ENCODE data around the gene ABL1. TPM values are rescaled to one million over a fixed set of nuclear protein-coding genes. Genes with fewer than 3 reads are reported as not detected.

The ABL1 gene
- total RNA-seq, 2 donors from 2014 or later, result 40.8 to 55.4 TPM

DNA sequence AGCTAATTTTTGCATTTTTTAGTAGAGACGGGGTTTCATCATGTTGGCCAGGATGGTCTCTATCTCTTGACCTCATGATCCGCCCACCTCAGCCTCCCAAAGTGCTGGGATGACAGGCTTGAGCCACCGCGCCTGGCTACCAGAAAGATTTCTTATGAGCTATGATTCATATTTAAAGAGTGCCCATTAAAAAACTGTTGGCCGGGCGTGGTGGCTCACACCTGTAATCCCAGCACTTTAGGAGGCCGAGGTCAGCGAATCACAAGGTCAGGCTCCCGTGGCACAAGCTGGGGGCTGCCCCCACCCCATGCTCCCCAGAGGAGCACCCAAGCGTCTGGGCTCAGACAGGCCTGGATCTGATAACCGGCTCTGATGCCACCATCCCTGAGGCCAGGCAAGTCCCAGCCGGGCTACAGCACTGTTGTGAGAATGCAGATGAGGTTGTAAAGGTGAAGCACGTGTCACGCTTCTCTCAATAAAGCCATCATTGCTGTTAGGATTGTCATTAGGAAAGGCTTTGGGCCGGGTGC lies 47.7 kb downstream of the ABL1 start:
- DNase-seq (no peak), ATAC-seq (no peak)
- intact Hi-C loops (cut with DNase I), result no loop called here

DNA sequence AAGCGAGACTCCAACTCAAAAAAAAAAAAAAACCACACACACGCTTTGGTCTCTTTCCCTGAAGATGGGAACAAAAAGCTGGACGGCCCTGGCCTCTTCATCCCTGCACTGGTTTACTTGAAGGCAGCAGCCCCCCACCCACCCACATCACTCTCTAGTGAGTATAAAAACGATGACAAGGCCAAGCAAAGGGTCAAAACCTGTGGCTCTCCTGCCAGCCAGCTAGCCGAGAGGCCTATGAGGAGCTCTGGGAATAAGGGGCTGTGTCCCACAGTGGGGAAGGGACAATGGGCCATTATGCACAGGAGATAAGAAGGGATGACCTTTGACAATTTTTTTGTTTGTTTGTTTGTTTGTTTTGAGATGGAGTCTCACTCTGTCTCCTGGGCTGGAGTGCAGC lies 48.4 kb downstream of the ABL1 start:
- intact Hi-C loops (cut with DNase I), result no loop called here
- ATAC-seq (no peak), DNase-seq (no peak)

DNA sequence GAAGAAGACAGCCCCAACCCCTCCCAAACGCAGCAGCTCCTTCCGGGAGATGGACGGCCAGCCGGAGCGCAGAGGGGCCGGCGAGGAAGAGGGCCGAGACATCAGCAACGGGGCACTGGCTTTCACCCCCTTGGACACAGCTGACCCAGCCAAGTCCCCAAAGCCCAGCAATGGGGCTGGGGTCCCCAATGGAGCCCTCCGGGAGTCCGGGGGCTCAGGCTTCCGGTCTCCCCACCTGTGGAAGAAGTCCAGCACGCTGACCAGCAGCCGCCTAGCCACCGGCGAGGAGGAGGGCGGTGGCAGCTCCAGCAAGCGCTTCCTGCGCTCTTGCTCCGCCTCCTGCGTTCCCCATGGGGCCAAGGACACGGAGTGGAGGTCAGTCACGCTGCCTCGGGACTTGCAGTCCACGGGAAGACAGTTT lies 49.1 kb downstream of the ABL1 start:
- DNase-seq, result no peak
- intact Hi-C loops (cut with DNase I), result no loop called here
- no peak for ATAC-seq

DNA sequence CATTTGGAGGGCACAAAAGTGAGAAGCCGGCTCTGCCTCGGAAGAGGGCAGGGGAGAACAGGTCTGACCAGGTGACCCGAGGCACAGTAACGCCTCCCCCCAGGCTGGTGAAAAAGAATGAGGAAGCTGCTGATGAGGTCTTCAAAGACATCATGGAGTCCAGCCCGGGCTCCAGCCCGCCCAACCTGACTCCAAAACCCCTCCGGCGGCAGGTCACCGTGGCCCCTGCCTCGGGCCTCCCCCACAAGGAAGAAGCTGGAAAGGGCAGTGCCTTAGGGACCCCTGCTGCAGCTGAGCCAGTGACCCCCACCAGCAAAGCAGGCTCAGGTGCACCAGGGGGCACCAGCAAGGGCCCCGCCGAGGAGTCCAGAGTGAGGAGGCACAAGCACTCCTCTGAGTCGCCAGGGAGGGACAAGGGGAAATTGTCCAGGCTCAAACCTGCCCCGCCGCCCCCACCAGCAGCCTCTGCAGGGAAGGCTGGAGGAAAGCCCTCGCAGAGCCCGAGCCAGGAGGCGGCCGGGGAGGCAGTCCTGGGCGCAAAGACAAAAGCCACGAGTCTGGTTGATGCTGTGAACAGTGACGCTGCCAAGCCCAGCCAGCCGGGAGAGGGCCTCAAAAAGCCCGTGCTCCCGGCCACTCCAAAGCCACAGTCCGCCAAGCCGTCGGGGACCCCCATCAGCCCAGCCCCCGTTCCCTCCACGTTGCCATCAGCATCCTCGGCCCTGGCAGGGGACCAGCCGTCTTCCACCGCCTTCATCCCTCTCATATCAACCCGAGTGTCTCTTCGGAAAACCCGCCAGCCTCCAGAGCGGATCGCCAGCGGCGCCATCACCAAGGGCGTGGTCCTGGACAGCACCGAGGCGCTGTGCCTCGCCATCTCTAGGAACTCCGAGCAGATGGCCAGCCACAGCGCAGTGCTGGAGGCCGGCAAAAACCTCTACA lies 49.8 kb downstream of the ABL1 start:
- intact Hi-C loops (cut with DNase I), result no loop called here
- no peak for DNase-seq
- ATAC-seq, result peak in 1 of 2 donors; percentile 4

DNA sequence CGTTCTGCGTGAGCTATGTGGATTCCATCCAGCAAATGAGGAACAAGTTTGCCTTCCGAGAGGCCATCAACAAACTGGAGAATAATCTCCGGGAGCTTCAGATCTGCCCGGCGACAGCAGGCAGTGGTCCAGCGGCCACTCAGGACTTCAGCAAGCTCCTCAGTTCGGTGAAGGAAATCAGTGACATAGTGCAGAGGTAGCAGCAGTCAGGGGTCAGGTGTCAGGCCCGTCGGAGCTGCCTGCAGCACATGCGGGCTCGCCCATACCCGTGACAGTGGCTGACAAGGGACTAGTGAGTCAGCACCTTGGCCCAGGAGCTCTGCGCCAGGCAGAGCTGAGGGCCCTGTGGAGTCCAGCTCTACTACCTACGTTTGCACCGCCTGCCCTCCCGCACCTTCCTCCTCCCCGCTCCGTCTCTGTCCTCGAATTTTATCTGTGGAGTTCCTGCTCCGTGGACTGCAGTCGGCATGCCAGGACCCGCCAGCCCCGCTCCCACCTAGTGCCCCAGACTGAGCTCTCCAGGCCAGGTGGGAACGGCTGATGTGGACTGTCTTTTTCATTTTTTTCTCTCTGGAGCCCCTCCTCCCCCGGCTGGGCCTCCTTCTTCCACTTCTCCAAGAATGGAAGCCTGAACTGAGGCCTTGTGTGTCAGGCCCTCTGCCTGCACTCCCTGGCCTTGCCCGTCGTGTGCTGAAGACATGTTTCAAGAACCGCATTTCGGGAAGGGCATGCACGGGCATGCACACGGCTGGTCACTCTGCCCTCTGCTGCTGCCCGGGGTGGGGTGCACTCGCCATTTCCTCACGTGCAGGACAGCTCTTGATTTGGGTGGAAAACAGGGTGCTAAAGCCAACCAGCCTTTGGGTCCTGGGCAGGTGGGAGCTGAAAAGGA lies 50.7 kb downstream of the ABL1 start:
- ATAC-seq, result peak in 1 of 2 donors; percentile 35
- intact Hi-C loops (cut with DNase I), result no loop called here
- no peak for DNase-seq

DNA sequence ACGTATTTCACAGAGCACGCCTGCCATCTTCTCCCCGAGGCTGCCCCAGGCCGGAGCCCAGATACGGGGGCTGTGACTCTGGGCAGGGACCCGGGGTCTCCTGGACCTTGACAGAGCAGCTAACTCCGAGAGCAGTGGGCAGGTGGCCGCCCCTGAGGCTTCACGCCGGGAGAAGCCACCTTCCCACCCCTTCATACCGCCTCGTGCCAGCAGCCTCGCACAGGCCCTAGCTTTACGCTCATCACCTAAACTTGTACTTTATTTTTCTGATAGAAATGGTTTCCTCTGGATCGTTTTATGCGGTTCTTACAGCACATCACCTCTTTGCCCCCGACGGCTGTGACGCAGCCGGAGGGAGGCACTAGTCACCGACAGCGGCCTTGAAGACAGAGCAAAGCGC lies 51.9 kb downstream of the ABL1 start:
- ATAC-seq (no peak), DNase-seq (no peak)
- intact Hi-C loops (cut with DNase I), result no loop called here

DNA sequence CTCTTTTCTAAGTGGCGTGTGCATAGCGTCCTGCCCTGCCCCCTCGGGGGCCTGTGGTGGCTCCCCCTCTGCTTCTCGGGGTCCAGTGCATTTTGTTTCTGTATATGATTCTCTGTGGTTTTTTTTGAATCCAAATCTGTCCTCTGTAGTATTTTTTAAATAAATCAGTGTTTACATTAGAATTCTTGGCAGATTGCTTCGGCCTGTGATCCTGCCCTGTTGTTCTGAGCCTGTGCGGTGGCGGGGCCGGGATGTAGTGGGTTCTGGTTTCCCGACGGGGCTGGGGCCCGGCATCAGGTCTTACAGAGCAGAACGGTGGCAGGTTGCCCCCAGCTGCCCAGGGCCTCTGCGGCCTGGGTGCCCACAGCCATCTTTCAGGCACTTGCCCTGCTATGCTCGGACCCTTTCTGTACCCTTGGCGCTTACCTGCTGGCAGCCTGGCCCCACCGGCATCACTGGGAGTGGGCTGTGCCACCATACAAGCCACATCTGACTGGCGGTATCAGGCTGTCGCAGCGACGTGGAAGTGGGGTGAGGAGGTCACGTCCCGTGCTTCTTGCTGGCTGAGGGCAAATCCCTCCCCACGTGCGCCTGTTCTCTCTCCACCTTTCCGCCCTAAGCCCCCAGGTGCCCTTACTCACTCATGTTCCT lies 52.6 kb downstream of the ABL1 start:
- intact Hi-C loops (cut with DNase I), result no loop called here
- DNase-seq (no peak), ATAC-seq (no peak)

DNA sequence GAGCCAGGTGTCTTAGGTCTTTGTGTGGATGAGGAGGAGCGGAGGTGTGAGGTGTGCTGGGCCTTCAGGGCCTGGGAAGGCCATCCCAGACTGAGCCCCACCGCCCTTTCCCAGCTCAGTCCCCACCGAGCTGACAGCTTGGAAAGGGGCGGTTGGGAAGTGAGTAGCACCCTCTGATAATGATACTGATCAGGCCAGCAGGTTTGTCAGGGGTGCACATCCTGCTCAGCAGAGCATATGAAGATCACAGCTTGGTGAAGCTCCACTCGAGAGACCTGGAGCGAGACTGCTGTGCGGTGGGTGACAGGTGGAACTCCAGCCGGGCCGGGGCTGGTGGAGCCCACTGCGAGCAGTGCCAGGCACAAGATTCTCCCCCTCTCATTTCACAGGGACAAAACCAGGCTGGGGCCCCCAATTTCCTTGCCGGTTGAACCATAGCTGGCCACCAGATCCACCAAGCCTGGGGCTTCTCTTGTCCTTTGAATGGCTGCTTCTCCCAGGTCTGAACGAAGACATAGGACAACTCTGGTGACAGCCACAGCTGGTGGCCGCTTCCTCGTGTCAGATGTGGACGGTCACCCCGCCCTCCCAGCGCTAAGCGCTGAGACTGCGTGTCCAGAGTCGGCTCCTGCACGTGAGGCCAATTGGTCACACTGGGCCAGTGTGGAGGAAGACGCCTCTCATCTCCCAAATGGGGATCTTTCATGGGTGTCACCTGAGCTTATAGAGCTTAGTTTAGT lies 53.3 kb downstream of the ABL1 start:
- no peak for DNase-seq
- no peak for ATAC-seq
- intact Hi-C loops (cut with DNase I), result no loop called here

DNA sequence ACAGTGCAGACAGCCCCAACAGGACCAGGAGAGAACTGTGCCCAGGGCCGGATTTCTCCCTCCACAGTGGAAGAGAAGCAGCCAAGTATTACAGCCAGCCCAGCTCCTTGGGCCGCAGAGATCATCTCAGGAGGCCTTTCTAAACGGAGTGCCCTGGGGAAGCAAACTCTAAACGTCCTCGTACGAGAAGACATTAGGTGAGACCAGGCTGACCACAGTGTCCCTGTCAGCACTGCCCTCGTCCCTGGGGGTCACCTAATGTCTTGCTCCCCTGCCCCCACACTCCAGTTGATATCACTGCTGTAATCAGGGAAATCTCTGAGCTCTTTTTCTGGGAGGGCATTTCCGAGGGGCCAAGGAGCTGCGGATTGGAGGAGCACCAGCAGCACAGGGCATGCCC lies 55.1 kb downstream of the ABL1 start:
- intact Hi-C loops (cut with DNase I), result no loop called here
- no peak for ATAC-seq
- no peak for DNase-seq

DNA sequence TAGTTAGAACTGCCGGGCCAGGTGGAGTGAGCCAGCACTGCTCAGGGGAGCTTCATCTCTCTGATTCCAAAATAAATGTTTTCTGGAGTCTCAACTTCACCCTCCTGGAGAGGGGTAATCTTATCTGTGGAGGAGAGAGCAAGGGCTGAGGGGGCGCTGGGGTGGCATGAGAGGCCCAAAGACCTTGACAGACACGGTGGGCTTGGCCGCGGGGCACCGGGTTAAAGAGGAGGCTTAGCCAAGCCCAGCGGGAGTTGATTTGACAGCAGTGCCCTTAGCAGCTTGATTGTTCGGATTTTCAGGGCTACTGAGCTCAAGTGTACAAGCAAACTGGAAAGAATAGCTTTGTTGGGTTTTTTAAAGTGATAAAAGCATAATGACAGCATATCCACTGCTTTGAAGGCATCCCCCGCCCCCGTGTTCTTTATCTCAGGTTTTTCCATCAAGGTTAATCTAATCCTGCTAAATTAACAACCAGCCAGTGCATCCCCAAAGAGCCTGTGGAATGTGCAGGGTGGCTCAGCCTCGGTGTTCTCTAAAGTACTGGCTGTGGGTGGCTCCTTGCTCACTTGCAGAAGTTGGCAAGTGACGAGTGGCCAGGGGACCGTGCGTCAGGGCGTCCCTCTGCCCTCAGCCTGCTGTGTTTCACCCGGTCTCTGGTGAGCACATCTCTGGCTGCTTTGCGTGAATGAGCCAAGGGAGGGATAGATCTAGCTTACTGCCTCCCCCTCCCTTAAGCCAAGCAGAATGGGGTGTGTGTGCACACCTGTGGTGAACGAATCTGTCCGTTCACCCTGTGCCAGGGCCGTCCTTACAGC lies 56.0 kb downstream of the ABL1 start:
- DNase-seq (no peak), ATAC-seq (no peak)
- intact Hi-C loops (cut with DNase I), result no loop called here

DNA sequence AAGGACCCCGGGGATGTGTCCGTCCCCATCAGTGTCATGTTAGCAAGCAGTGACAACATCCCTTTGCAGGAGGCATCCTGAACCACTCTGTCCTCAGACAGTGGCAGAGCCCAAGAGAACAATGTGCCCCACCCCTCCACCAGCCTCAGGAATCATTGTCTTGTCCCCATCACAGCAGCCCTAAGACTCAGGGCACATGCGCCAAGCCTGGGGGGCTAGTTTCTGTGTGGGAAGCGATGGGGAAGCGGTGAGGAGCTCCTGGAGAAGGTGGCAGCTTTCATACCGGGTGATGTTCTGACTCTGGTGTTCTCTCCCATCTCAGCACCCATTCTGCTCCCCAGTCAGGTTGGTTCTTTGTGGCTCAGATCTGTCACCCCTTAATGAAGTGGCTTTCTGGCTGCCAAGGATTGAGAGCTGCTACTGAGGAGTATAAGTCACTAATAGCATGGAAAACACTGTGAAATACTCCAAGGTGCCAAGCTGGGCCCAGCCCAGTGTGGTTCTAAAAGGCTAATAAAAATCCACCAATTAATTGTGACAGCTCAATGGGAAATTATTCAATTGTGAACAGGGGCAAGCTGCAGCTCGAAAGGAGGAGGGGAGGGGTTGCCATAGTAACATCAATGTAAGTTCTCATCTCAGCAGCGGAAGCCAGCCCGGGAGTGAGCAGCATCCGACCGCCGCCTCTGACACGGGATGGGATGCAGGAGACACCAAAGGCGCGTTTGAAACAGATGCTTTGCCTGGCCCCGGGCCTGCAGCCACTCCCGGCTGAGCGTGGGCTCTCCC lies 56.8 kb downstream of the ABL1 start:
- no peak for ATAC-seq

DNA sequence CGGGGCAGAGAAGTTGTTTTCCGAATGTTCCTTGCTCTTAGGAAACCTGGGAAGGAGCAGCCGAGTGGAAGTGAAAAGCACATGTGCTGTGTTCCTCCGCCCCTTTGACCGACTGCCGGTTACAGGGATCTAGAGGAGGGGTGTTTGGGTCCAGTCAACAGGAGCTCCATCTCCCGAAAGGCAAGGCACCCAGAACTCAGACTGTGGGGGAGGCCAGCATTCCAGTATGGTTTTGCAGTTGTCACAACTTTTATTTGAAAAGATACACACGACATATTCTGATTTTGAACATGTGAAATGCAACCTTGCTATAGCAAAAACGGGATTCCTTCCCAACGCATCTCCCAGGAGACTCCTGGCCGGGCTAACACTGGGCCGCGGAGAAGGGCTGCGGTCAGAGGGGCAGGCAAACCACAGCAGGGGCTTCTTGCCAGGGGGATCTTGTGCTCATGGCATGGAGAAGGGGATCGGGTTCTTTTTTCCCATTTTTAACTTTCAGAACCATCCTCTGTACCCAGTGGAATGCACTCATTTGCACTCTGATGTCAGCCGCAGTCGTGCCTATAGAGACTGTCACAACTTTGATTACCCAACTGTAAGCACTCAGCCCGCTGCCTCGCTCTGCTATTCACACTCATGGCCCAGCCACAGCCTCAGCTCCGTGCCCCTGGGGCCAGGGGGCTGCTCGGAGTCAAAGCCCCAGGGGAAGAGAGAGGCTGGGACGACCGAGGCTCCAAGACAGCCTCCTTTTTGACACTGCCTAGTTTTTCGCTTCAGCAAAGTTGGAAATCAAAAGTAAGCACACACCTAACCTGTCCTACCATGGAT lies 57.6 kb downstream of the ABL1 start:
- no peak for DNase-seq
- intact Hi-C loops (cut with DNase I), result no loop called here
- ATAC-seq, result no peak

More for the DNA sequence above, 56.8 kb downstream of the ABL1 start:
- intact Hi-C loops (cut with DNase I), result no loop called here
- DNase-seq, result no peak

DNA sequence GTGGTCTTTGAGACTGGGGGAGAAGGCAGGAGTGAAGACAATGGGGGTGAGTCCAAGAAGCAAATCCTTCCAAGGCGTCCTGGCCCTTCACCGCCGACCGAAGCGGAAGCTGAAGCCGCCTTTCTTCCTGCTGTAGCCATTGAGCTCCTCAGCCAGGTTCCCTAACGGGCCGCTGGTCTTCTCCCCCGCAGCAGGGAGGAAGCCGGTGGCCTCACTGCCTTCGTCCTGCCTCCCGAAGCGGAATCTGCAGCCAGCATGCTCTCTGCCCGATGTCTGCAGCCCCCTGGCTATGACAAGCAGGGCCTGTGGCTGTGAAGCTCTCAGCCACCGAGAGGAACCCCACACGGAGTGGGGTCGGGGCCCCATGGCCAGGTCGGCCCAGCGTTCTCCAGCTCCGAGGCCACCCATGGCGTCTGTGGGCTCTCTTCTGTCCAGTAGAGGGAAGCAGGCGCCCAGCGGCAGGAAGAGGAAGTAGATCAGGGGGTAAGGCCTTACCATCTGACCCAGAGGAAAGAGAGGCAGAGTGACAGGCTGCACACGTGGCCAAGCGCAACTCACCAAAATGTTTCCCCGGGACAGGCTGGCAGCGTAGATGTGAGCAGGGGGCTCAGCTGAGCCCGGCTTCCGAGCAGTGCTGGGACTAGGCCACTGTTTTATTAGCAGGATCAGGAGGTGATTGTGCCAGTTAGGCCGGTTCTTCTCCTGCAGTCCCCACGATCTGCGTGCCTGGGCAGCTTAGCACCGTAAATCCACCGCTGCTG lies 58.5 kb downstream of the ABL1 start:
- peak; percentile 47 to 53 for ATAC-seq
- intact Hi-C loops (cut with DNase I), result no loop called here
- peak; percentile 68 for DNase-seq

DNA sequence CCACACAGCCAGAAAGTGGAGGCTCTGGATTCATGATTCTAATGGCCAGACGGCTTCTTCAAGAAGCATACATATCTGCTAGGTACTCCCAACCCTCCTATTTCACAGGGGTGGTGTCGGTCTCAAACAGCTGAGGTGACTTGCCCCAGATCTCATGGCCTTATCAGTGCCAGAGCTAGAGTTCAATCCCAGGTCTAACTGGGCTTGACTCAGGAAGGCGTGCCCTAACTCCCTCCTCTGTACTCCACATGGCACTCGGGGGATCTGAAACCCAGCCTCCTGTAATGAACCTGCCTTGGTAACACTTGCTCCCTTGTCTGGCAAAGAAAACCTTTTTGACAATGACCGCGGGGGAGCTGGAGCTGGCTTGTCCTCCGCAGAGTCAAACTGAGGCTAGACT lies 59.5 kb downstream of the ABL1 start:
- ATAC-seq (peak in 1 of 2 donors; percentile 6), DNase-seq (no peak)
- intact Hi-C loops (cut with DNase I), result no loop called here

DNA sequence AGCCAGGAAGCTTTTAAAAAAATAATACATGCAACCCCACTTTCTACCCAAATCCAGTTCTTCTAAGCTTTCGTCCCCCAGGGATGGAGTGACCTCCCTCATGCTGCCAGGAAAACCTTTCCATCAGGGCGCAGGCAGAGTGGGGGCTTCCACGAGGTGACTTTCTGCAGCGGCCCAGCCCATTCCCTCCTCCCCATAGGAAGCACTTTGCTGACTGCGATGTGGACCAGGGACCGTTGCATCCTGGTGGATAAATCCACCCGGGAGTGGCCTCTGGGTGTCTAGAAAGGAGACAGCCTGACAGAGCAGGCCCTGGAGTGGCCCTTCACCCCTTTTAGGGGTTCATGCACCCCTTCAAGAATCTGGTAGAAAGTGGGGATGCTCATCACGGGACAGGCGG lies 60.0 kb downstream of the ABL1 start:
- intact Hi-C loops (cut with DNase I), result no loop called here
- DNase-seq, result no peak
- no peak for ATAC-seq

All from left cardiac atrium (tissue), 4 donors.